Peyer's patch (tissue), 4 donors: ENCODE measurements around the gene CLDN24.

Experiments used
- POLR2A ChIP-seq, 2 donors: fragments of 450-650 bp; IDR thresholded peaks; one replicate each; pipeline ENCODE4 v1.5.1; 2017; ENCODE audit warnings: antibody characterized with exemption in 2 of 2, mild to moderate bottlenecking in 2 of 2, moderate library complexity in 2 of 2
- TF ChIP-seq, protein P1 (sequence below), 6 experiments: fragments of 450-650 bp in 4 of 6; fragments of 200-600 bp in 2 of 6; sonication (generic) in 1 of 6; IDR thresholded peaks; one replicate each; pipeline ENCODE4 v1.5.1; 2017 to 2019; ENCODE audit warnings: antibody characterized with exemption in 6 of 6, mild to moderate bottlenecking in 3 of 6, moderate library complexity in 1 of 6

DNA sequence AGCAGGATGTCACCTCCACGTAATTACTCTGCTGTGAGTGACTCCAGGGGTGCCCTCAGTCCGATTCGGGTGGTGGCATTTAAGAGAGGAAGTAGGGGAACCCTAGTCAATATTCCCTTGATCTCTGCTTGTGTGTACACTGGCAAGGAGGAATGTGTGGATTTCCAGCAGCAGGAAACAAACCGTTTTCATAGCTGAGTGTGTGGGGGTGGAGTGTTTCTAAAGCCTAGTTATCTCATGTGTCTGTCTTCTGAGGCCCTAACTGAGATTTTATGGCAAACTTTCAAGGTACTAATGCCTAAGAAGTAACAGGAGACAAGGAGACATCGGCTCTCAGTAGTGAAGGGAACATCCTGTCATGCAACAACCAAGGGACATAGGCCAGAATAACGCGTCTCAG lies 6.6 kb upstream of the CLDN24 start:
- TF ChIP-seq, protein P1, sequence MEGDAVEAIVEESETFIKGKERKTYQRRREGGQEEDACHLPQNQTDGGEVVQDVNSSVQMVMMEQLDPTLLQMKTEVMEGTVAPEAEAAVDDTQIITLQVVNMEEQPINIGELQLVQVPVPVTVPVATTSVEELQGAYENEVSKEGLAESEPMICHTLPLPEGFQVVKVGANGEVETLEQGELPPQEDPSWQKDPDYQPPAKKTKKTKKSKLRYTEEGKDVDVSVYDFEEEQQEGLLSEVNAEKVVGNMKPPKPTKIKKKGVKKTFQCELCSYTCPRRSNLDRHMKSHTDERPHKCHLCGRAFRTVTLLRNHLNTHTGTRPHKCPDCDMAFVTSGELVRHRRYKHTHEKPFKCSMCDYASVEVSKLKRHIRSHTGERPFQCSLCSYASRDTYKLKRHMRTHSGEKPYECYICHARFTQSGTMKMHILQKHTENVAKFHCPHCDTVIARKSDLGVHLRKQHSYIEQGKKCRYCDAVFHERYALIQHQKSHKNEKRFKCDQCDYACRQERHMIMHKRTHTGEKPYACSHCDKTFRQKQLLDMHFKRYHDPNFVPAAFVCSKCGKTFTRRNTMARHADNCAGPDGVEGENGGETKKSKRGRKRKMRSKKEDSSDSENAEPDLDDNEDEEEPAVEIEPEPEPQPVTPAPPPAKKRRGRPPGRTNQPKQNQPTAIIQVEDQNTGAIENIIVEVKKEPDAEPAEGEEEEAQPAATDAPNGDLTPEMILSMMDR (IDR thresholded peaks at IDR 0.05): no peak
- no peak for TF ChIP-seq POLR2A (IDR thresholded peaks at IDR 0.05)
